UCSD-AML1 (cell line): Measurements from ENCODE around the gene BDP1.
"Not testable (repeated sequence)": the region's sequence is repeated elsewhere in the genome, so short reads cannot be mapped to it uniquely, and the experiment has no call there.

ENCODE experiments used
- DNase-seq: peaks from one replicate; lab custom pipeline; 2025; ENCODE audit not compliant: unreplicated experiment; lab: John Stamatoyannopoulos, UW

BDP1 gene

DNA sequence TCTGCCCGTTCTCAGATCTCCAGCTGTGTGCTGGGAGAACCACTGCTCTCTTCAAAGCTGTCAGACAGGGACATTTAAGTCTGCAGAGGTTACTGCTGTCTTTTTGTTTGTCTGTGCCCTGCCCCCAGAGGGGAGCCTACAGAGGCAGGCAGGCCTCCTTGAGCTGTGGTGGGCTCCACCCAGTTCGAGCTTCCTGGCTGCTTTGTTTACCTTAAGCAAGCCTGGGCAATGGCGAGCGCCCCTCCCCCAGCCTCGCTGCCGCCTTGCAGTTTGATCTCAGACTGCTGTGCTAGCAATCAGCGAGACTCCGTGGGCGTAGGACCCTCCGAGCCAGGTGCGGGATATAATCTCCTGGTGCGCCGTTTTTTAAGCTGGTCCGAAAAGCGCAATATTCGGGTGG, 154.5 kb downstream of the BDP1 start:
- not testable (repeated sequence) for DNase-seq

DNA sequence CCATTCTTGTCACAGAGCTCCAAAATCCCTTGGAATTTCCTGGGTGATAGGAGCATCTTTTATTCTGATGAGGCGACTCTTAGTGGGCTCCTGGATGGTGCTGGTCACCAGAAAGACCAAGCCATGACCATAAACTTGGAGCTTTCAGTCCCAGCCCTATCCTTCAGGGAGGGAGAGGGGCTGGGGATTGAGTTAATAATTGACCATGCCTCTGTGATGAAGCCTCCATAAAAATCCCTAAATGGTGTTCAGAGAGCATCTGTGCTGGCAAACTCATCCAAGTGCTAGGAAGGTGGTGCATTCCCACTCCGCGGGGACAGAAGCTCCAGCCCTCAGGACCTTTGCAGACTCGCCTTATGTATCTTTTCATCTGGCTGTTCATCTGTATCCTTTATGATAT, 160.4 kb downstream of the BDP1 start:
- no peak for DNase-seq
